Activated T-helper 9 cell treated with anti-CD3 and anti-CD28 coated beads, Interleukin-2, amount 50 U/mL, for 16 hours (primary cell): ENCODE measurements around the gene C10orf53.
"Not testable (repeated sequence)": the region's sequence is repeated elsewhere in the genome, so short reads cannot be mapped to it uniquely, and the experiment has no call there.

Experiments
- DNase-seq: peaks from one replicate; pipeline ENCODE4 v3.0.0-alpha.2; 2020; ENCODE audit warnings: low read depth

The C10orf53 gene

GRCh38 chr10:49688261-49688846 lies 8.9 kb downstream of the C10orf53 start:
- DNase-seq = no peak

DNA sequence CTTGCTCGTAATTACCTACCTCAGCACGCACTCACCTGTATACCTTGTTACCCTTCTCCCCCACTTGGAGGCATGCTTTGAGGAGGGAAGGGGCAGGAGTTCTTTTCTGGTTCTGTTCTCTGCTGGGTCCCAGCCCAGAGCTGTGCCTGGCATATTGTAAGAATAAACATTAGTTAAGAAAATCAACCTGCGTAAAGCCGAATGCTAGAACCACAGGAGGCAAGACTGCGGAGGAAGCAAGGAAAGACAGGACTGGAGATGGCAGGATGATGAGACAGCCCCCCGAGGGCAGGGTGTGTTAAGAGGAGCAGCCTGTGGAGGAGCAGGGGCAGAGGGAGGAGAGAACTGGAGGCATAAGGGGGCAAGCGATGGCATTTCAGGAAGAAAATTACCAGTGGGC lies 9.5 kb downstream of the C10orf53 start:
- DNase-seq = no peak

DNA sequence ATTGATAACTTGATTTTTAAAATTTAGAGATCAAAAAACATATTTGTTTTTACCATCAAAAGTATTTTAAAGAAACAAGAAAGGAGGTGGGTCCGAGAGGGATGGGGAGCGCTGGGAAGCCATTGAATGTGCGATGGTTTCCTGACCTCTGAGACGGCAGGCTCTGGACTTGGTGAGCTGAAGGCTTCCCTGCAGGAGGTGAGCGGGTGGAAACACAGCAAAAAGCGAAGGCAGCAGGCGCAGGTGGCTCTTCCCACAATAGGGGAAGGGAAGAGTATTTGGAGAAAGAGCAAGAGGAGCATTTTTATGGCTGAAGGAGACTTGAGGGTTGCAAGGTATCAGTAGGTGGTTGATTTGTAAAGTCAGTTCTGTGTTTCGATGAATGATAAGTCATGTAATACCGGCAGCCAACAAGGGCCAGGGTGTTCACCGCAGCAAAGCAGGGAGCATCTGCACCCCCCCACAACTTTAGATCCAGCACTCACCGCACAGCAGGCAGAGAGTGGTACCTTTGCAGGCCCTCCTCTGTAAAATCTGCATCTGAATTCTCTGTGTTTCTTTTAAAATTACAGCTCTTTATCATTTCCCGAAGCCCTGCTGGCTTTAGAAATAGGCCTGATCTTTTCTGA lies 10.5 kb downstream of the C10orf53 start:
- DNase-seq = no peak

DNA sequence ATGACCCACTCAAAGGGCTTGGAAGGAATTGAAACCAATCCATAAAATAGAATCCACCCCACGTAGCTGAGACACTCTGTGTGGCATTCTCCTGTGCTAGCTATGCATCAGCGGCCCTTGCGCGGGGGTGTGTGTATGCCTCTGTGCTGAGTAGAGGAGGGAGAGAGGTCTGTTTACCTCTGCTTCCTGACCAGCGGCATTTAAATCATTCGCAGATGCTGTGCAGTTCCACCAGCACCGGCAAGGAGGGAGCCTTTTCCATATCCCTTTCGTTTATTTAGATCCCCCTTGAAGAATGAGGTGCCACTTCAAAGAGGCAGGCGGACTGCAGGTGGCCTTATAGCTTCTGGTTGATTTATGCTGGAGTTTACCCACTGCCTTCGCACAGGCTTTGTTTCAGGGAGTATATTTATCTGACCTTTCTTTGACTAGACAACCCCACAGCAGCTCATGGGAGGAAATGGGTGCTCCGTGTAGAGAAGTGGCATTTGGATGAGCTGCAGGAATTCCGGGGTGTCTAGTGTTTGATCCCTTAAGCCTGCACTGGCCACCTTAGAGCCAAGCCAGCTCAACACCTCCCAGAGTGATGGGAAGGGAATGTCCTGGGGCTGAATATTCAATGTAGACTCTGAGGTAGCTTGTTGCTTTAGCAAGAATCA lies 11.4 kb downstream of the C10orf53 start:
- DNase-seq = no peak

GRCh38 chr10:49691588-49691987 lies 12.1 kb downstream of the C10orf53 start:
- no peak for DNase-seq

DNA sequence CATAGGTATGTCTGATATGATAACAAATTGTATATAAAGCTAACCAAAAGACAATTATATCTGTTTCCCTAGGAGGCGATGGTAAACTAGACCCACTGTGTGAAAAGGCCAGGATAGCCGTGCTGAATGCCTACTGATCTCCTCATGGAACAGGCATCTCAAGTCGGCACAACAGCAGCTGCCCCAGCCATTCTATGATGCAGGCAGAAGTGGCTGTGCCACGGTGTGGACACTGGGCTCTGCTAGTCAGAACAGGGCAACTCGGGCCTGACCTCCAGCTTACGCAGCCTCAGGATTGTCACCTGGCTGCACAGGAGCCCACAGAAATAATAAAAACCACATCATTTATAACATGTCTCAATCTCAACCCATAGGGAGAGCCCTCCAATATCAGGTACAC lies 15.0 kb downstream of the C10orf53 start:
- no peak for DNase-seq

DNA sequence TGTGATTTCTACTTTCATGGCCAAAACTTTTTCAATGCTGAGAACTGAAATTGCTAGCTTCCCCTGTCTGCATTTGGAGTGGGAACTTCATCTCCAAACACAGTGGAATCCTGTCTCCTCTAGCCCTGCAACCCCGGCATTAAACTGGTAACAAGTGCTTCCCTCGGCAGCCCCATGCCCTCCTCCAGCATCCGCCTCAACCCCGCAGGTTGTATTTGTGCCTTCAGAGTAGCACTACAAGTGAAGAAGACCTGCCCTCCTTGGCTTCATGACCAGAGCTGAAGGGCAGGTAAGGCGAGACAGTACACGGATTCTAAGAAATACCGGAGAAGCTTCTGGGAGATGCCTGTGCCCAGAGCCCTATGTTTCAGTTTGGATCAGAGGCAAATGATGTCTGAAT lies 16.9 kb downstream of the C10orf53 start:
- no peak for DNase-seq

DNA sequence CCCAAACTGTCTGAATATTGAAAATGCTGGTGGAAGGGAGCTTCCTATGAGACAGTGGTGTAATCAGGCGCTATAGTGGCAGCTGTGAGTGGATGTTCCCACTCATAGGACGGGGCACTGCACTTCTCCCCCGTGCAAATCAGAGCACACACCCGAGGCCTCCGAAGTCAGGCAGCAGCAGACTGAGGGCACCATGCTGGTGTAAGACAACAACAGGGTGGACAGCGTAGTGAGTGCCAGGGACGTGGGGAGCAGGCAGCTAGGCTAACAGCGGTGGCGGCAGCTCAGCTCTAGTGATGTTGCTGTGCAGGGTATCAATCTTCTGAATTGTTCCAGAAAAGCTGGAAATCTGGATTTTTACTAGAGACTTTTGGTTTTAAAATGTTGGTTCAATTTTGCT lies 19.2 kb downstream of the C10orf53 start:
- DNase-seq = no peak

DNA sequence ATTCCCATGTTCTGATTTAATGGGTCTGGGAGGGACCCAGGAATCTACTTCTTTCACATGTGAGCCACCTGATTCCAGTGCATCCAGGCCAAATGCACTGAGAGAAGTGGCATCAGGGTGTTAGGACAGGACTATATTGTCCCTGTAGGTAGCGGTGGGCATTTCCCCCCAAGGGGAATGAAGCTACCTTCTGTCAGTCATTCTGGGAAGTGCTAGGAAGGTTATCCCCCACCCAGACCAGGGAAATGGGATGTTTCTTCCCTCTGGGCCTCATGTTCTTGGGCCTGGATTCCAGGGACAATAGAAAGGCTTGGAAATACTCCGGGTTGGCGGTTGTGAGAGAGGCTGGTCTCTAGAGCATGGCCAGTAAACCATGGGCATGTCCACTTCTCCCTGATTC lies 20.8 kb downstream of the C10orf53 start:
- no peak for DNase-seq

DNA sequence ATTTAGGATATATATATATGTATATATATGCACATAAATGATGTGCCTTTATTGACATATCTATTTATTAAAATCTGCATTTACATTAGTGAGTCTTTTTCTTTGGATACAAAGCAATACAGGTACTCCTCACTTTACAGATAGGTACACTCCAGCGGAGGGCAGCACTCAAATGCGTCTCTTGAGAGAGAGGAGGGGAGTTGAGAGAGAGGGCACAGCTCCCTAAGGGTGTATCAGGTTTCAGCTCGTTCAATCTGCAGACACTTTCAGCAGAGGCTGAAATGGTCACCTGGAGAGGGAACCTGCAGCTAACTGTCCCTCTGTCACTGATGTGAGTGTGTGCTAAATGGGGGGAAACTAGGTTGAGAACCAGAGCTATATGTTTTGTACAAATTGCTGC lies 21.5 kb downstream of the C10orf53 start:
- DNase-seq = no peak

- no peak for DNase-seq
These were observed 28.1 kb downstream of the C10orf53 start for GRCh38 chr10:49707585-49707984.

DNA sequence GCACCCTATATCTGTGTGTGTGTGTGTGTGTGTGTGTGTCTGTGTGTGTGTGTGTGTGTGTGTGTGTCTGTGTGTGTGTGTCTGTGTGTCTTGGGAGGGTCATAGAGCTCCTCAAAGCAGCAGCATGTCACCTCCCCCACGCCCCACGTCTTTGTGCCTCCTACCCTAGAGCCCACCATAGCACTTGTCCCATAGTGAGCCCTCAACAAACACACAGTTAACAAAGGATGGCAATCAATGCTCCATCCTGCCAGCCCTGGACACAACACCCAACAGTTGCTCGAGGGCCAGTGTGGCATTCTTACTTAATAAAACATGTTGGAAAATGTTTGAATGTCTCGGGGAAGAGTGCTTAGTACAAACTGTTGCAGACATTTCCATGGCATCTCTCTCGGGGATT lies 30.5 kb downstream of the C10orf53 start:
- no peak for DNase-seq

DNA sequence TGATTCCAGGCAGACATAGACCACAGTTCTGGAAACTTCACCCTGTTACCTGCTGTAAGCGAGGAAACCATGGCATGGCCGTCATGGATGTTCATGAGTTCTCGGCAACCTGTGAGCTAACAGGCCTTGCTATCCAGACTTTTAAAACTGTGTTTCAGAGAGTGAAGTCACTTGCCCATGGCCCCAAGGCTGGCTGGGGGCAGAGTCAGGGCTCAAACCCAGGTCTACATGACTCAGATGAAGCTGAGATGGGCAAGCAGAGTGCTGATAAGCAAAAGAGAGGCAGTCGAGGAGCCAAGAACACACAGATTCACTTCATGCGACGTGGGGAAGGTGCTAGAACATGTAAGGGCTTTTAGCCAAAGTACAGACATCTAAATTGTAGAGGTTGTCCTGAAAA lies 31.5 kb downstream of the C10orf53 start:
- no peak for DNase-seq

DNA sequence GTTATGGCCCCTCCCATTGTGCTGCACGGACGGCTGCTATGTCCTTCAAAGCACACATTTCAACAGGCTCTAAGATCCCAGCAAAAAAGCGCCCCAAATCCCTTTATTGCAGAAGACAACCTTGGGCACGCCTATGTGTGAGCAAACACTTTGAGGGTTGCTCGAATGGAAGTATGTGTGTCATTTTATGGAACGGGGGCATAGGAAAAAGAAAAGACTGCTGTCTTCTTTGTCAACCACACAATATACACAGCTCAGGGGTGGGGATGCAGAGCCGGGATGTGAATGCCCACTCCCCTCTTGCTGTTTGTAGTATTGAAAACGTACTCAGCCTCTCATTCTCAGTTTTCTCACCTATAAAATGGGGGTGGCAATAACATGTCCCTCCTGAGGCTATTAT lies 32.0 kb downstream of the C10orf53 start:
- DNase-seq = no peak

DNA sequence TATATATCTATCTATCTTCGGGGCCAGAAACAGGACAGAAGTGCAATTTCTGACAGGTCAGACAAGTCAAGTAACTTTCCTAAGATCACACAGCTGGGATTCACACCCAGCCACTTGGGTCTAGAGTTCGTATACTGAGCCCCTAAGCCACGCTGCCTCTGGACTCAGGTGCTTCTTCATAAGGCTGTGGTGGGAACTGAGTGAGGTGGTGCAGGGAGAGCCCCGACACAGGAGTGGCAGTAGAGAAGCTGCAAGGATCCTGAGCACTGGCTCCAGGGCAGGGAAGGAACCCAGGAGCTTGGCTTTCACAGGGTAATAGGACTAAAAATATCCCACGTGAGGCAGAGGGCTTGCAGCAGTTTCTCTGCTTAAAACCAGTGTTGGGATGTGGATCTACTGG lies 33.8 kb downstream of the C10orf53 start:
- DNase-seq = no peak

DNA sequence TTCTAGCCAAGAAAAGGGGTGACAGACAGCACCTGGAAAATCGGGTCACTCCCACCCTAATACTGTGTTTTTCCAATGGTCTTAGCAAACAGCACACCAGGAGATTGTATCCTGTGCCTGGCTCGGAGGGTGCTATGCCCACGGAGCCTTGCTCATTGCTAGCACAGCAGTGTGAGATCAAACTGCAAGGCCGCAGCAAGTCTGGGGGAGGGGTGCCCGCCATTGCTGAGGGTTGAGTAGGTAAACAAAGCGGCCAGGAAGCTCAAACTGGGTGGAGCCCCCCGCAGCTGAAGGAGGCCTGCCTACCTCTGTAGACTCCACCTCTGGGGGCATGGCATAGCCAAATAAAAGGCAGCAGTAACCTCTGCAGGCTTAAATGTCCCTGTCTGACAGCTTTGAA lies 35.7 kb downstream of the C10orf53 start:
- DNase-seq = not testable (repeated sequence)

- no peak for DNase-seq
These were observed 47.1 kb downstream of the C10orf53 start for GRCh38 chr10:49726593-49726992.

DNA sequence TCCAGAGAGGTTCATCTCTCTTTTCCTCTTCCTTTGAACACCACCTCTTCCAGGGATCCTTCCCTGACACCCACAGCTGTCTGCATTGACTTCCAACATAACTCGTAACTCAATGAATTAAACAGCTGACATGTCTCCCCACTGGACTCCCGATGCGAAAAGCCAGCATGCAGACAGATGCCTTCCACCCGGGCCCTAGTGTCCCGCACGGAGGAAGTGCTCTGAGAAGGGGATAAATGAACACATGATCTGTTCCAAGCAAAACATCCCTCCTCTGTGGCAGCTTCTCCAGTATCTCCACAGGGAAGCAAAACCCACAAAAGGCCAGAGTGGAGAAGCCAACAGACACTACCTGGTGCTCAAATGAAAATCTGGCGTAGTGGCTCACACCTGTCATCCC lies 54.4 kb downstream of the C10orf53 start:
- no peak for DNase-seq

- DNase-seq = no peak
These were observed 55.2 kb downstream of the C10orf53 start for GRCh38 chr10:49734676-49735075.

GRCh38 chr10:49735161-49735560 lies 55.7 kb downstream of the C10orf53 start:
- no peak for DNase-seq

GRCh38 chr10:49735848-49736563 lies 56.6 kb downstream of the C10orf53 start:
- no peak for DNase-seq

DNA sequence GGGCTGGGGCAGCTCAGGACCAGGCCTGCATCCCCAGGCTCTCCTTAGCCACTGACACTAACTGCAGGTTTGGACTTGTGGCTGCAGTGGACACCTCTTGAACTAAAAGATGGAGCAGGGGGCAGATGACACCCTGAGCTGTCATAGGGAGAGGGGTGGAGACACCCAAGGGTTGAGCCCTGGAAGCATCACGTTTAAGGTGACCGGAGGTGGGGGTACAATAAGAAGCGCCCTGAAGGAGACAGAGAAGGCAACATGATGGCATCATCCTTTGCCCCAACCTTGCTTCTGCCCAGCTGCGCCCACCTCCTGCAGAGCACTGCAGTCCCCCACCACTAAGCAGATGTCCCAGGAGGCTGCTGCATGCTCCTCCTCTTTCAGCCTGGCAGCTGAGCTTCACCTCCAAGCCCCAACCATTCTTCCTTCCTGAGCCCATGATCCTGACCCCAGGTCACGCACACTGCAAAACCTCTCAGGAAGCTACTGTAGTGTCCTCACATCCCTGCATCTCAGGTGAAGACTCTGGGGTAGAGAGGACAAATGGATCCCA lies 57.2 kb downstream of the C10orf53 start:
- no peak for DNase-seq
